Measurements from ENCODE around the gene SLC5A1.

SLC5A1 gene

DNA sequence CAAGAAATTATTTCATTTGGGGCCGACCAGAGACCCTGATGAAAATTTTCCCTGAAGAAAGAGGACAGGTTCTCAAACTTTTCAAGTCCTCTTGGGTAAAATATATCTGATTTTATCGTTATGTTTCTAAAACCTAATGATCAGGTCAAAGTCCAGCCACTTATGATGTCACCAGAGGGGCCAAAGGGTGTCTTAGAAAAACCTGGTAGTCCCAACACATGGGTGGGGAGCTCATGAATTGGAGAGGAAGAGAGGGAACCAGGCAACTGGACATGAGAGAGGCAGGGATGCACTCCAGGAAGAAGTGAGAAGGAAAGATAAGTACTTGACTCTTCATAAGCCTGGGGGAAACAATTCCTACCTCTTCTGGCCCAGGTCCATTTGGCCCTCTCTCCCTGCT is 9.2 kb downstream of the SLC5A1 start:
- no peak for DNase-seq

DNA sequence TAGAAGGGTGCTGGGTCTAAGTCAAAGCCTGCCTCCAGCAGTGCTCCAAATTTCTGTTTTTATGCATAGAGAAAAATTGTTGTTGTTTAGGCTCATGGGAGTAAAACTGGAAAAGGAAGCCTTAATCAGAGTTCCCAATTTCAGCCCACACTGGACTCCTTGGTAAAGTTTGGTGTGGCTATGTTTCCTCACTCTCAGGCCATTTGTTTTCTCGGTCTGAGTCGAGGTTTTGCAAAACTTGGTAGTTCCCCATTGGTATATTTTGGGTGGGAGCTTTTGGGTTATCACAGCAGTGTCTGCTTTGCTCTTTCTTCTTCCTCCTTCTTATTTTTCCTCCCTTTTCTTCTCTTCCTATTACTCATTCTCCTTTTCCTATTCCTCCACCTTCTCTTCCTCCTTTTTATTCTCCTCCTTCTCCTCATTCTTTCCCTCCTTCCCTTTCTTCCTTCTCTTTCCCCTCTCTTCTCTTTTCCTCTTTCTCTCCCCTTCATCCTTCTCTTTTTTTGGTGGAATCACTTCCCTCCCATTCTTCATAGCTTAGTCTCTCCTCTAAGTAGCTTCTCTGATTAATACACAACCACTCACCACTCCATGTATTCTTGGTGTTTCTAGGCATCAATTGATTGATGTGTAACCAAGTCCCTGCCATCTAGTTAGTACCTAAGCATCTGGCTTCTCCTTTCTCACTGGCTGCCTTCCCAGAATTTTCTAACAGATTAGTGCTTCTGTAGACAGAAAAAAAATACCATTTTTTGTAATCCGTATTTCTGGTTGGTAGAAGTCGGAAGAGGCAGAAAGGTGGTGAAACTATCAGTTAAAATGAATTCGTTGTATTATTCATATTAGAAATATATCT is 10.1 kb downstream of the SLC5A1 start:
- no peak for DNase-seq

DNA sequence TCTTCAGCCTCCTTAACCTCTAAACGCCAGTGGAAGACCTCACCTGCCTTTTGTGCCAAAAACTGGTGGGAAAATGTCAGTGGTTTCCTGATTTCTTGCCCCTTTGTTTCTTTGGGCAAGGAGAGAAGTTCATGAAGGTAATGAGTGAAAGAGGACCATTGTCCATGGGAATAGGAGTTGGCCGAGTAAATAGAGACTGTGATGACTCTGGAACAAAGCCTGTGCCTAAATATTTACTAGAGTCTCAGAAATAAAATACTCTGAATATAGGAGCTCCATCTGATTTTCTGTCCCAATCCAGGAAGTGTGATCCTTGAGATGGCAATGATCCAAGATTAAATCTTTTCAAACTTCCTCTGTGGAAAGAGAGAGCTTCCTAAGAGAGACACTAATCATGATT is 12.0 kb downstream of the SLC5A1 start:
- DNase-seq: no peak

DNA sequence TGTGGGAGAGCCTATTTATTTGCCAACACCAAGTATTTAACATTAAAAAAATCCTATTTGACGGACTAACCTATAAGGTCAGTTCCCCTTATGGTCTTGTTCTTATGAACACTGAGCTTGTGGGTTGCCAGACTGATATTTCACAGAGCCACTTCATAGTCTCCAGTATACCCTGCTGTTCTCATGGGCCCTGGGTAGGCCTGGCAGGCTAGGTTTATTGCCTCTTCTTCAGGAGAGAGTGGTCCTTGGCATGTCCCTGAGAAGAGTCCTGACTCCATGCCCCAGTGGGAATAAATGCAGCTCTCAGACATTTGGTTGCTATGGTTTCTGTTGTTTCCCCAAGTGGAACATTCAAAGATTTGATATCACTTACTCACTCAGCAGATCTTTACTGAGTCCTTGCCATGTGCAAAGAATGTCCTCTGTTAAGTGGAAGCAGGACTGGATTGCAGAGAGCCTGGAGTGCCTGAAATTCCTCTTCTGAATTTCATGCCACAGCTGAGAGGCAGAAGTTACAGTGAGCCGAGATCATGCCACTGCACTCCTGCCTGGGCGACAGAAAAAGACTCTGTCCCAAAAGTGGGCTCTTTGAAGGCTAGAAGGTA is 15.7 kb downstream of the SLC5A1 start:
- no peak for DNase-seq

DNA sequence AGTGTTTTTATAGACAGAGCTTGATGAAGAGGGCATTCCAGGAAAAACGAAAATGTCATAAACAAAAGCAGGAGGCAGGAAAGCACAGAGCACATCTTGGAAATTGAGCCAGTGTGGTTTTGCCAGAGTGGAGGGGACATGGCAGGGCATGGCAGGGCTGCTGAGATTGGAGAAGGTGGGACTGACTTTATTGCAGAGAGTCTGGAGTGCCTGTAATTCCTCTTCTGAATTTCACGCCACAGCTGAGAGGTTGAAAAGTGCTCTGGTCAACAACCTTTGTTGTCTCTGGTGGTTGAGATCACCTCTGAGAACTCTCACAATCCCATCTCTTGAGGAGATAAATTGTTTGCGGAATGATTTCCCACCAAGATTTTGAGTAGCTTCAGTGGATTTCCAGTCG is 16.4 kb downstream of the SLC5A1 start:
- DNase-seq: no peak

DNA sequence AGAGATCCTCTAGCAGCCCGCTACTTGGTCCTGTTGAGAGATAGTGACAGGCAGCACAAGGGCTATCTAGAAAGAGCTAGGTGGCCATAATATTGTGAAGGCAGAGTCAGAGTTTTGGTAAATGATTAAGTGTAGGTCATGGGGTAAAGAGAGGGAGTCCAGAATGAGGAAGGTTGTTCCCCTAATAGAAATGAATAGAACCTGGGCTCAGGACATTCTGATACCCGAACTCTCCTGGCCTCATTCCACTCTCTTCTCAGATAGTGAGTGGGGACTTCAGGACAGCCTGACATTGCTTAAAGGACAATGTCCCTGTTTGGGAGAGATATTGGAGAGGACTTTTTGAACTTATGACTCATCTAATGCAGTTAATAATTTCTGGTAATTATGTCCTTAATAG is 20.6 kb downstream of the SLC5A1 start:
- DNase-seq: no peak

DNA sequence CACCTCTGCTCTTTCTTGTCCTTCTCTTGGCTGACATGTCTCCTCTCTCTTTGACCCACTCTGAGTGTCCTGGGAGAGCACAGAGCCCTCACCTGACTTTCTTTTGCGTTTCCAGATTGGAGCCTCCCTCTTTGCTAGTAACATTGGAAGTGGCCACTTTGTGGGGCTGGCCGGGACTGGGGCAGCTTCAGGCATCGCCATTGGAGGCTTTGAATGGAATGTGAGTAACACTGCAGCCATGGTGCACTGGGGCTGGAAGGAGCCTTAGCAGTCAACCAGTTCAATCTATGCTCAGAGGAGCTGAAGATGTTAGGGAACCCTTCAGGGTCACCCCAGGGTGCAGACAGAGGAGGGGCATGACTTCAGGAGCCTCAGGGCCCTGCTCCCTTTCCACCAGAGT is 23.8 kb downstream of the SLC5A1 start:
- DNase-seq: no peak

DNA sequence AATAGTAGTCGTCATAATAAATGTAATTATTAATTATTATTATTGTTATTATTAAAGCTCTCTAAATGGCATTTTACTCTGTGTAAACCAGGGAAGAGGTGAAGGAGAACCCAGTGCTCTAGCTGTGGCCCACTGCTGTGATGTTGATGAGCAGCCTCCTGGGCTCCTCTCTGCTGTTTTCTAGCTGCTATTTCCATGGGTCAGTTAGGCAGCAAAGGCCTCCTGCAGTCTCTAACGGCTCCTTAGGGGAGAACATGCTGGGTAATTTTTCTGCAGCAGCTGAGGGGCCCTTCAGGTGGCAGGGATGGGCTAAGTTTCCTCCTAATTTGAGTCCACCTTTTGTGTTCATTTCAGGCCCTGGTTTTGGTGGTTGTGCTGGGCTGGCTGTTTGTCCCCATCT is 24.6 kb downstream of the SLC5A1 start:
- no peak for DNase-seq

DNA sequence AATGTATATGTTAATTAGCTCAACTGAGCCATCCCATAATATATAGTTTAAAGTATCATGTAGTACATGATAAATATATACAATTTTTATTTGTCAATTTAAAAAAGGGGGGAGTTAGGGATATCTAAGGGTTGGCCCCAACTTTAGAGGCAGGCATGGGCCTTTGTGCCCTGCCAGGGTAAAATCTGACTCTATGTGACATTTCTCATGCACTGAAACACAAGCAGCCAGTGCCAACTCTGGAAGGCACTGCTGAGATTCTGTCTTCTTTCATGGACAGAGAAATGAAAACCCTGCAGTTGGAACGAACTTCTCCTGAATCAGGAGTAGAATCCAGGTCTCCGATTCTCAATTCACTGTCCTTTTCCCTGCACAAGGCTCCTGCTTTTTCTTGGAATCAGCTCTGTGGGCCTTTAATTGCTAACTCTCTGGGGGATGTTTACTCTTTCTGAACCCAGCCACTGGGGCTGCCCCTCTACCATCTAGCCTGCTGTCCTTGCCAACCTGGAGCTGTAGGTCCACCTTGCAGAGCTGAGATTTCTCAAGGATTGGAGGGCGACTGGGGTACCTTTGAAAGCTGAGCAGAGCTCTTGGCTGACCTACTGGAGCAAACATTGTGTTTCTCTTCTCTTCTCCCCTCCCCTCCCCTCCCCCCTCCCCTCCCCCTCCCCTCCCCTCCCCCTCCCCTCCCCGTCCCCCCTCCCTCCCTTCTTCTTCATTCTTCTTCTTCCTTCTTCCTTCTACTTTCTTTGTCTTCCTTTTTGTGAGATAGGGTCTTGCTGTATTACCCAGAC is 26.7 kb downstream of the SLC5A1 start:
- no peak for DNase-seq

DNA sequence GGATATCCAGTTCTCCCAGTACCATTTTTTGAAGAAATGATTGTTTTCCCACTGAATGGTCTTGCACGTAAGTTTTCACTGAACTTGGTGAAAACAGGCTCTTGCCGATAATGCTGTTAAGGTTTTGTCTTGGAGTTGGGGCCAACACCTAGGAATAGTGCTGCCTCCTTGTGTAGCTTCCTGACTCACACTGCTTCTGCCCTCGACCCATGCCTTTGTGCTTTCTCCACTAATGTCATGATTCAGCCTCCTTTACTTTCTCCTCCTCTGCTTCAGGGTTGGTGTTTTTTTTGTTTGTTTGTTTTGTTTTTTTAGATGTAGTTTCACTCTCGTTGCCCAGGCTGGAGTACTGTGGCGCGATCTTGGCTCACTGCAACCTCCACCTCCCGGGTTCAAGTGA is 30.2 kb downstream of the SLC5A1 start:
- no peak for DNase-seq

DNA sequence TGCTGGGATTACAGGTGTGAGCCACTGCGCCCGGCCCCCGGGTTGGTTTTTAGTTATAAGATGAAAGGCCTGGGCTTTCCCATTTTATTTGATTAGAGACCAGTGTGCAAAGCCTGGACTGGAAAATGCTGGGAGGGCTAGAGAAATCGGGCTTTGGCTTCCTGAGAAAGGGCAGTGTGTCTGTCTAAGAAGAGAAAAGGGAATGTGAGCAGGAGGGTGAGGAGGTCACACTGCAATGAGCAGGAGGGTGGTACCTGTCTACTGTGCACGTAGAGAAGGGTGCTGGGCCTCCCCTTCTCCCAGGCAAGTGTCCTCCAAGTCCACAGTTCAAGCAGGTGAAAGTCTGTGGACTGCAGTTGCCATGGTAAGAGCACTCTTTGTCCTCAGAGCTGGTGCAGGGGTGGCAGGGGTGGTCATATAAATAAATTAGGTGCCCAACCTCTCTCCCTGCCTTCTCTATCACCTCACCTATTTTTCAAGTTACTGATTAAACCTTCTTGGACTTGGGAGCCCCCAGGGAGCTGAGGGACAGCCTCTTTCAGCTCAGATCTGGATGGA is 30.8 kb downstream of the SLC5A1 start:
- no peak for DNase-seq

DNA sequence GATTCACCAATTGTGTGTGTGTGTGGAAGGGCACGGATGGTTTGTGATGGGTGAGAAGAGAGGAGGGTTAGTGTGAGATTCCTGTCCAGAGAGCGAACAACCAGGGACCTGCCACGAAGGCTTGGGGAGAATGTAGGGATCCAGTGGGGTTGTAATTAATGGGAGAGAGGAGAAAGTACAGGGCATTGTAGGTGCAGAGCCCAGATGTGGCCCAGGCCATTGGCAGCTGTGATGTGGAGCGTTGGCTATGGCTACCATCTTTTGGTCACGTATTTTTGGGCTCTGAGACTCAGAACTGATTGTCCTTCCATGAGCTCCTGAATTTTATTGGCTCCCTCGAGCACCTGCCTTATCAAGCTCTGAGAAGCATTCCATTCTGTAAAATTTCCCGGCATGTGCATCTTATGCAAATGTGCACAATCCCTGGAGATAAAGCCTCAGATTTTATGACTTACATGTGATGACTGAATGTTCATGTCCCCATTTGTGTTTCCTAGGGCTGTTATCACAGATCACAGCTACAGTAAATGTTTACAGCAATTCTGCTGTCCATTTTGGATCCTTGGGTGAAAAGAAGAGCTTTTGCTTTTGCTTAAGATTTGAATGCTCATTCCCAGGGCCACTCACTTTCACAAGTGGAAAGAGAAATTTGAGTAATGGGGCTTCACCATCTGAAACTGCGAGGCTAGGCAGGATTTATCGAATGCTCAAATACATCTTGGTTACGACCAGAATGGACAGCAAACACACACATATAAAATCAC is 33.1 kb downstream of the SLC5A1 start:
- DNase-seq: no peak

DNA sequence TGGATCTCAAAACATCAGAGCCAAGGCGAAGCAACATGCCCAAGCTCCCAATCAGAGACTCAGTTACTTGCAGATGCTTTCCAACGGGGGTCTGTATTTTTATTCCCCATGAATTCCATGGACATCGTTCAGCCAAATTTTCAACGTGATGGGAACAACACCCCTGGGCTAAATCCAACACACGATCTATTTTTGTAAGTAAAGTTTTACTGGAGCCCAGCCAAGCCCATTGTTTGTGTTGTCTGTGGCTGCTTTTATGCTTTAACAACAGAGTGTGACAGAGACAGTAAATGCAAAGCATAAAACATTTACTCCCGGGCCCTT is 33.7 kb downstream of the SLC5A1 start:
- DNase-seq: no peak

DNA sequence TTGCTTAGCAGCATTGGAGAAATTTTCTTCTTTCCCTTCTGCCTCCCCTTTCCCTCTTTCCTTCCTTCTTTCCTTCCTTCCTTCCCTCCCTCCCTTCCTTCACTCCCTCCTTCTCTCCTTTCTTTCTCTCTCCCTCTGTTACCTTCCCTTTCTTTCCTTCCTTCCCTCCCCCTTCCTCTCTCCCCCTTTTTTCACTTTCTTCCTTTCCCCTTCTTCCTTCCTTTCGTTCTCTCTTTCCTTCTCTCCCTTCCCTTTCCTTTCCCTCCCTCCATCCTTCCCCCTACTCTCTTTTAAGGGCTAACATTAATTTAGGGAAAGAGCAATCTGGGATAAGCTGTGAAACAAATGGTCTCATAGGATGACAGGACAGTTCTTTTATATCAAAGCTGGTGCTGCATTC is 34.1 kb downstream of the SLC5A1 start:
- no peak for DNase-seq

DNA sequence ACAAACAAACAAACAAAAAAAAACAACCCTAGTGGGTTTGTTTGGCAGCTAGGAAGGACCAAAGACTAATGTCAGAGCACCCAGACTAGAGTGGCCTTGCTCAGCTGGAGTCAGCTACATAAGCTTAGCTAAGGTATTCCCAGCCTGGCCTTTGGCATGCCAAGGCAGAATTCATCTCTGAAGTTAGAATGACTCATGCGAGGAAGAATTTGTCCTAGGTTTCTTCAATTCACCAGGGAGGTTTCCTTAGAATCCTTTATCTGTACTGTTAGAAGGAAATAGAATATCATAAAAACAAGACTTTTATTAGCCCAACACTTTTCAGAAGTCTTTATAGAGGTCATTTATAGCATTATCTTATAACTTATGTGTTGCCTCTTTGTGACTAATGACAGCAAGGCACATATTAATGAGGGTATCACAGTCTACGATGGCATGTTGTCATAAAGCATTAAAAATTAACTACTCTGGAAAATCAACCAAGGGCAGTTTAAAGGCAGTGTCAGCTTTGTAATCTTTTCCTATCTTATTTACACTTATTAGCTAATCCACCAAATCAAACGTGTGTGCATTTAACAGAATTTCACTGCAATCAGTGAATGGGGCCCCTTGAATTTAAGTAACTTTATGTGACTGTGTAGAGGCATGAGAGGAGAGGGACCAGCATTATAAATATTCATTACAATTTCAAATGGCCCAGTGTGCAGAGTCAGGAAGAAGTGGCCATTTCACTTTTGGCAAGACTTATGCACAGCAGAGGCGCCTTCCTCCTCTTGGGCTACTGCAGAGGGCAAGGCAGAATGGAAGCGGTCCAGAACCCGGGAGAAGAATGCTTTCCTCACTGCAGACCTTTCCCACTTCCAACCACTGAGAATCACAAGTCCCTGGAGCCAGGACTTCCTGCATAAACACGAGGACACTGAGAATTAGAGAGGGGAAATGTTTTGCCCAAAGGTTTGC is 36.3 kb downstream of the SLC5A1 start:
- DNase-seq: no peak

DNA sequence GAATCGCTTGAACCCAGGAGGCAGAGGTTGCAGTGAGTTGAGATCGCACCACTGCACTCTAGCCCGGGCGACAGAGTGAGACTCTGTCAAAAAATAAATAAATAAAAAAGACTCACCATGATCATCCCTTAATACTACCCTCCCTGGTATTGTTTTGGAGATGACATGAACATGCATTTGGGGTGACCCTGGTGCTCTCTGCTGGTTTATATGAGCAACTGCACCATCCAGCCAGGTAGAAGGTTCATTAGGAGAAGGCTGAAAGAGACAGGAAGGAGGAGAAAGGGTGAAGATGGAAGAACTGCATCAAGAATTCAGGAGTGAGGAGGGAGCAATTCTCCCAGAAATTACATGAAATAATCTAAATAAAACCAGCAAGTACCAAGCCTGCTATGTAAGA is 37.8 kb downstream of the SLC5A1 start:
- peak; percentile 21 for DNase-seq

DNA sequence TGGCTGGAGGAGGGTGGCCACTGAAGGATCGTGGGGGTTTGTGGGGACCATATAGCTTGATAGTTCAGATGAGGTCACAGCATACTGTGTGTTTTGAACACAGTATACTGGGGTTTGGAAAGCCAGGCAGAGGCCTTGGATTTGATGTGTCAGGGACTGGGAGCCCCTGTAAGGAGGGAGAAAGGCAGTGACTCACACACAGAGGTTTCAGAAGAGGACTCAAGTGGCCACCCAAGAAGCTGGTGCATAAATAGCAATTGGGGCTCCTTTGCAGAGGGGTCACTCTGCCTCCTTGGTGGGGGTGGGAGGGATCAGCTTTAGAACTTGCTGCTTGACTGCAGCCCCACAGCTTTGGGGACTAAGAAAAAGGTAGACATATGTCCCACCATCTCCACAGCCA is 39.3 kb downstream of the SLC5A1 start:
- DNase-seq: no peak

DNA sequence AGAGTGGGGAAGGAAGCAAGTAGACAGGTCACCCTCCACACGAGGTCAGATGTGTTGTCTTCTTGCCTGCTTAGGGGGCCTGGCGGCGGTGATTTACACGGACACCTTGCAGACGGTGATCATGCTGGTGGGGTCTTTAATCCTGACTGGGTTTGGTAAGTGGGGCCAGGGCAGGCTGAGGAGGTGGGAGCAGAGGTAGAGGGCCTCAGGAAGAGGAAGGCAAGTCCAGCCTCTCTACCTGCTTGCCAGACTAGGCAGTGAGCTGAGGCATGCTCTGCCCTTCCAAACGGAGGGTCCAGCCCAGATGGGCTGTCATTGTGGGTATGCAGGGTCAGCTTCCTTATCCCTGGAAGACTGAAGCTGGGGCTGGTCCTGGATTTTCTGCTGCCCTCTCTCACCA is 39.9 kb downstream of the SLC5A1 start:
- no peak for DNase-seq

DNA sequence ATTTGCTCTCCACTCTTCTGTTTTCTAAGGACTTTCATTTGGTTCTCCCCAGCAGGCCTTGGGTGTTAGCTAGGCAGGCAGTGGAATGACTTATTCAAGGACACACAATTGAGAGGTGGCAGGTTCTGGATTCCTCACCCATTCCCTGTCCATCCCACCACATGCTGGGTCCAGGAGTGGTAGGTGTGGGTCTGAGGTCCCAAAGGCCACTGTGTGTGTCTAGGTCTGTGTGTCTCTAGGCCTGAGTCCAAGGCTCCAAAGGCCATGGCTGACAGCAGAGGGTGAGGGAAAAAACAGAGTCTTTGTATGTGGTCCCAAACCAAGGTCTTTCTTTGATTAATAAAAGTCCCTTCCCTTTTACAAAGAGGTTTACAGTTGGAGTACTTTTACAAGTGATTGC is 40.8 kb downstream of the SLC5A1 start:
- DNase-seq: no peak

DNA sequence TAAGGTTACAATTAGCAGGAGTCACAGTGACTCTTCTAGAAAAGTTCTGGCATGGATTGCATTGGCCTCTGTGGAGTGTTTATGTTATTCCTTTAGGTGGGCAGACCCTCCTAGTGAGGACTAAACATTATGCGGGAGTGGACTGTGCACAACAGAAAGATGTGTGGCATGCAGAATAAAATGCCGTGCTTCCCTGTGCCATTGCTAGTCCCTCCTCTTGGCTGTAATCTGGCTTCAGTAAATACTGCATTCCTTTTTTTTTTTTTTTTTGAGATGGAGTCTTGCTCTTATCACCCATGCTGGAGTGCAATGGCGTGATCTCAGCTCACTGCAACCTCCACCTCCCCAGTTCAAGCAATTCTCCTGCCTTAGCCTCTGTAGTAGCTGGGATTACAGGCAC is 45.0 kb downstream of the SLC5A1 start:
- DNase-seq: no peak

DNA sequence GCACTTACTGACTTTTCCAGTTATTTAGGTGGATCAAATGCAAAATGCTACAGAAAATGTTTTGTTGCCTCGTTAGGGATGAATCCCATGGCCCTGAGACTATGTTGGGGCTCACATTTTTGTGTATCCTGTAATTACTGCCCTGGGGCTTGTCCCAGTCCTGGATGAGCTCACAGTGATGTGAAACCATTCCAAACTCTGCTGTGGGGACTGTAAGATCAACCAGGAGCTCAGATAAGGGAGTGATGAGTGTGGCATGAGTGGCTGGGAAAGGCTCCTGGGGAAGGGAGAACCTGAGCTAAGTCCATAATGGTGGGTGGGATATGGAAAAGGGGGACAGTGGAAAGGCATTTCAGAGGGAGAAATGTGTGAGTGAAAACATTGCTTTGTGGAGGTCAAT is 54.0 kb downstream of the SLC5A1 start:
- no peak for DNase-seq
